Skeletal muscle cell (primary cell): Measurements from ENCODE around the gene GSTM3.

Source experiments
- DNase-seq: peaks from one replicate; pipeline ENCODE4 v3.0.0-alpha.2; 2010; ENCODE audit warnings: low read depth
- H3K4me3 ChIP-seq: 2 replicates; pipeline ENCODE4 v1.5.1; 2011; ENCODE audit warnings: low read depth, mild to moderate bottlenecking, control low read depth, low read length, moderate library complexity

GSTM3 gene

DNA sequence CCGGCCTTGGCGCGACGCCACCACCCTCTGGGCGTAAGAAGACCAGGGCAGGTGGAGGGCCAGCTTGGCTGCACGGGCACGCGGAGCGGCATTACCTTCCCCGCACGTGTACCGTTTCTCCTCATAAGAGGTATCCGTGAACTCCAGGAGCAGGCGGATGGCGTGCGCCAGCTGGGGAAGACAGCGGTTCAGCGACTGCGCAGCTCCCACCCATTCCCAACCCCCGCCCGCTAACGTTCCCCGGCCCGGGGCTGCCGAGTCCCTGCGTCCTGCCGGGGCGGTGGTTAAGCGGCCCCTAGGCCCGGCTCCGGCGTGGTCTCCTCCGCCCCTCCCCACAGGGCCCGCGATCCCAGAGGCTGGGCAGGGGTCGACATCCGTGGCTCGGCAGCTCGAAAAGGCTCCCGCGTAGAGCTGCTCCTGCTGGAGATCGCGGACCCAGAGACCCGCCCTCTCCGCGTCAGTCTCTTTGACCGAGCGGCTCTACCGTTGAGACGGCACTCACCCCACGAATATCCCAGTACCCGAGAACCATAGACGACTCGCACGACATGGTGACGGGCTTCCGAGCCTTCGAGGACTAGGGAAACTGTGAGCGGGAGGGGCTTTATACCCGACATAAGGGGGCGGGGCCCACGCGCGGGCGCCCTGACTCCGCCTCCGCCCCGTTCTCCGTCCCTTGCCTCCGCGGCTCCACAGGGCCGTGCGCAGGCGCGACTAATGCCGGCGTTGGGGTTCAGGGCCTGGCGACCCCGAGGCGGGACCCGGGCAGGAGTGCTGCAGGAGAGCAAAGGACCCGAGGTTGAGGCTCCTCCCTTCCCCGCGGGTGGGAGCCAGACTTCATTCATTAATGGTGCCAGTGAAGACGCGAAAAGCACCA, 862 bp downstream of the GSTM3 start:
- peak overlapping the region; percentile 69 for H3K4me3 ChIP-seq
- no peak for DNase-seq

DNA sequence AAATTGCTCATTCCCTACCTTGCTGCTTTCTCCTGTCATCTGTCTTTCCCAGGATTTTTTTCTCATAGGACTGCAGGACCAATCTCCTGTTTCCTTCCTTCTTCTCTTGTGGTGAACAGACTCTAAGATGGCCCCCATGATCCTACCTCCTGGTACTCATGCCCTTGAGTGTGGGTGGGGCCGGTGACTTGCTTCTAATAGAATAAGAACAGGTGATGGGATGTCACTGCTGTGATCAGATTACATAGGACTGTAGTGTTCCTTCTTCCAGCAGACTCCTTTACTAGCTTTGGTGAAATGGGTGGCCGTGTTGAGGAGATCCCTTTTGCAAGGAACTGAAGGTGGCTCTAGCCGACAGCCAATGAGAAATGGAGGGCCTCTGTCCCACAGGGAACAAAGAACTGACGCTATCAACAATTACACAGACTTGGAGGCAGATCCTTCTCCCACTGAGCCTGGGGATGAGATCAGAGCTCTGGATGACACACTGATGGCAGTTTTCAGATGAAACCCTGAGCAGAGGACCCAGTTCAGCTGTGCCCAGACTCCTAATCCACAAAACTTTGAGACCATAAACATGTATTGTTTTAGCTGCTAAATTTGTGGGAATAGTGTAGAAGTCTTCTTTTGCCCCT, 7.5 kb downstream of the GSTM3 start:
- no peak overlapping the region for H3K4me3 ChIP-seq
- no peak for DNase-seq

- DNase-seq, result no peak
- no peak overlapping the region for H3K4me3 ChIP-seq
These were observed 8.4 kb downstream of the GSTM3 start for GRCh38 chr1:109732390-109732881.

DNA sequence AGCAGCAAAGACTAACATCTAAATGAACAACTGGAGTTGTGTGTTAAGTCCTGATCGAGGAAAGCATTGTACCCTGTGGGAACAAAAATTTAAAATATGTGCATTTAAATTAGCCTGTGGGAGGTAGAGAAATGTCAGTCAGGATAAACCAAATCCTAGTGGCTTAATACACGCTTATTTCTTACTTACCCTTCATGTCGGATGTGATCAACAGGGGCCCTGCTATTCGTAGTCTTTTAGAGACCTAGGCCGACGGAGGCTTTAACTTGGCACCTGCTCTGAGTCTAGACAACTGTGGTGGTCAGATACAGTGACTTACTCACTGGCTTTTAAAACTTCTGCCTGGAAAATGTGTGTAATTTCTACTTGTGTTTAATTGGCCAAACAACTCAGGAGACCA, 10.2 kb downstream of the GSTM3 start:
- no peak for DNase-seq
- H3K4me3 ChIP-seq, result no peak overlapping the region

DNA sequence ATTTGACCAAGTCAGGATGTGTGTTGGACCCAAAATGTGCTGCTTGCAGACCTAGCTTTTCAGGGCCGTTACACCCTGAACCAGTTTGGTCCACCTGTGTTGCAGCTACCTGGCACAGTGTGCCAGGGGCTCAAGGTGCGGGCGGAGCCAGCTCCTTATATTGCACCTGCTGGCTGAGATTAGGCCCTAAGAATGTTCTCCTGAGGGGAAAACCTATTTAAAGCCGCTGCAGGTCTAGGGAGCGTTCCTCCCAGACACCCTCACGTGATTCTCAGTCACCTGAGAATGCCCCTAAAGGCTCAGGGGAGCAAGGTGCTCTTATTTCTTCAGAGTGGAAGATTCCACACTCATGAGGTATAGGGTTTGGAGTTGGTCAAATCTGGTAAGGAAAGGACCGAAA, 12.0 kb downstream of the GSTM3 start:
- no peak overlapping the region for H3K4me3 ChIP-seq
- DNase-seq, result no peak

DNA sequence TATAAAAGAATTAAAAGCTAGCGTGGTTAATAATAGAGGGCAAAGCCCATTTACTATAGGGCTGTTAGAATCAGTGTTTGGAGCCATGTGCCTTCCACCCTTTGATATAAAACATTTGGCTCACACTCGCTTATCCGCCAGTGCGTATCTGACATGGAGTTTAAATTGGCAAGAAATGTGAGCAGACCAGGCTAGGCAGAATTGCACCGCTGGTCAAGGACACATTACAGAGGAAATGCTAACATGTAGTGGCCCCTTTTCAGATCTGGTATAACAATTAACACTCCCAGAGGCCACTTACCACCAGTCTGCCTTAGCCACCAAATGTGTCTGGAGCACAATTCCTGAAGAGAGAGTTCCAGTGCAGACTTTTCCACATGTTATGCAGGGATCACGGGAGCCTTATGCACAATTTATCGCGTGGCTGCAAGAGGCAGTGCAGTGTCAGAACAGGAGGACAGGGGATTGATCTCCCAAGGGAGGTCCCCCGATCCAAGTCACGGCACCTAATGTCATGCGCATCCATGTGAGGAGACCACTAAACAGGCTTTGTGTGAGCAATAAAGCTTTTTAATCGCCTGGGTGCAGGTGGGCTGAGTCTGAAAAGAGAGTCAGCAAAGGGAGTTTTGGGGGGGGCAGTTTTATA, 14.0 kb downstream of the GSTM3 start:
- no peak overlapping the region for H3K4me3 ChIP-seq
- no peak for DNase-seq

- H3K4me3 ChIP-seq, result no peak overlapping the region
- DNase-seq, result no peak
These were observed 14.8 kb downstream of the GSTM3 start for GRCh38 chr1:109726007-109726406.

DNA sequence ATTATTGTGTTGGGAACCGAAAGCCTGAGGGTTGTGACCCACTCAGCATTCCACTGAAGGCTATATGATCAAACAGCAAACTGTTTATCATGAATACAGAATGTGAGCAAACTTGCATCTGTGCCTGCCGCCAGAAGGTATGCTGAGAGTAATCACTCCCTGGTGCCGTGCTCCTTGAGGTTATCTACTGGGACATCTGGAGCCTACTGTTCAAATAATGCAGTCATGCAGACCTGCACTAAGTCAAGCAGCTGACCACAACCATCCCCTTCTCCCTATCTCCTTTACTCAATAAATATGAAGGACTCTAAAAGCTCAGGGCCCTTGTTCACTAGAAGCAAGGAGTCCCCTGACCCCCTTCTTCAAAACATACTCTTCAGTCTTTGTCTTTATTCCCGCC, 15.3 kb downstream of the GSTM3 start:
- no peak for DNase-seq
- H3K4me3 ChIP-seq, result no peak overlapping the region

DNA sequence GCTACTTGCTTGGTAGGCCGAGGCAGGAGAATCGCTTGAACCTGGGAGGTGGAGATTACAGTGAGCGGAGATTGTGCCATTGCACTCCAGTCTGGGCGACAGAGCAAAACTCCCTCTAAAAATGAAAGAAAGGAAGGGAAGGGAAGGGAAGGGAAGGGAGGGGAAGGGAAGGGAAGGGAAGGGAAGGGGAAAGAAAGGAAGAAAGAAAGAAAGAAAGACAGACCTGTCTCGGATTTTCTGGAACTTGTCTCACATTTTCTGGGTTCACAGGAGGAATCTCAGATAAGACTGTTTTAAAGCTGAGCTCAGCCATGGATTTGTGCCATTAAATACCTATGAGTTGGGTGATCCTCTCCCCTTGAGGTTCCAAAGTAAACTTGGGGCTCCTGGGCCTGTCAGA, 15.9 kb downstream of the GSTM3 start:
- no peak for DNase-seq
- no peak overlapping the region for H3K4me3 ChIP-seq

DNA sequence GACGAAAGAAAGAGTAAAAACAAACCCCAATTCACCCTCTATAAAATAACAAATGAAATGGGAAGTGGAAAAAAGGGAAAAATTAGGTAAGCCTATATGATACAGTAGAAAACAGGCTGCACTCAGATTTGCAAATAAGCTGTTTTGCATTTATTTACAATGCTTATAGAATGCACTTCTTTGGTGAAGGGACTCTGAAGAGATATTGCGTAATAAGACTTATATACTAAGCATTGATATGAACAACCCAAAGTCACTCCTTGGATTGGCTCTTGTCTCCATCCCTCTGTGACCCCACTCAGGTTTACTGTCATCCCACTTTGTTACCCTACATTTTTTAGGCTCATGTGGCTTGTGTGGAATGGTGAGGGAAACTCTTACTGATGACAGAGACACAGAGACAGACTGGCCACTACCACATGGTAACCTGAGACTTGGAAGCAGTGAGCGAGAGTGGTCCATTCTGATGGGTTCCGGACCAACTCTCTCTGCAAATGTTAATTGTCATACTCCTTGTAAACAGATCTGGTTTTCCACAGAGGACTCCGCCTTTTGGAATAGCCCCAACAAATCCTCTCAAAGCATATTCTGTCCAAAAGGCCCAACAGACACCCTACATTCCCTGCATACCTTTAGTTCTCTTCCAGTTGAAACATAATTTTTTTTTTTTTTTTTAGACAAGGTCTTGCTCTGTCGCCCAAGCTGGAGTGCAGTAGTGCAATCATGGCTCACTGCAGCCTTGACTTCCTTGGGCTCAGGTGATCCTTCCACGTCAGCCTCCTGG, 17.7 kb downstream of the GSTM3 start:
- no peak for DNase-seq
- H3K4me3 ChIP-seq, result no peak overlapping the region

GRCh38 chr1:109721971-109722370, 18.9 kb downstream of the GSTM3 start:
- no peak for DNase-seq

DNA sequence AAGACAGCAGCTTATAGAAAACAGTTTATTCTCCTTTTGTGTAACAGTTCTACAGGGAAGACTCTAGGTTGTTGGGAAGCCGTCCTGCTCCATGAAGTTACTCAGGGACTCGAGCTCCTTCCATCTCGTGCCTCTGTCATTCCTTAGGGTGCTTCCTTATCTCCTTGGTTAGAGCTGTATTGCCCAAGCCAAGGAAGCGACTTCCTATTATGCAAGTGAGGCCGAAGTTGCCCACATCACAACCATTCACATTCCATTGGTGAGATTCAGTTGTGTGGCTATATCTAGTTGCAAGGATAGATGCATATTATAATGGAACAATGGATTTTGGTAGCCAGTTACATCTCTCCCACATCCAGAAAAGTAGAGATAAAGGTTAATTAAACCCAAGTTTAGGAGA, 19.8 kb downstream of the GSTM3 start:
- no peak overlapping the region for H3K4me3 ChIP-seq

More at GRCh38 chr1:109721971-109722370, 18.9 kb downstream of the GSTM3 start:
- no peak overlapping the region for H3K4me3 ChIP-seq

DNA sequence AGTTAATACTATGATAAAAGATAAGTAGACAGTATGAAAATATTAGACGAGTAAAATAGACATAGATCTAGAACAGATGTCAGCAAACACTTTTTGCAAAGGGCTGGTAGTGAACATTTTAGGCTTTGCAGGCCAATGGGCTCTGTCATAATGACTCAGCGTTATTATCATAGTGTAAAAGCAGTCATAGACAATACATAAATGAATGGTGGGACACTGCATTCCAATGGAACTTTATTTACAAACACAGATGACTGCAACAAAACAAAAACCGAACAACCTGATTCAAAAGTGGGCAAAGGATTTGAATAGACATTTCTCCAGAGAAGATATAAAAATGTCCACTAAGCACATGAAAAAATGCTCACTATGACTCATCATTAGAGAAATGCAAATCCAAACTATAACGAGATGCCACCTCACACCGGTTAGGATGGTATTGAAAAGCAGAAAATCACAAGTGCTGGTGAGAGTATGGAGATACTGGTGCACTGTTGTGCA, 21.5 kb downstream of the GSTM3 start:
- DNase-seq, result no peak
- no peak overlapping the region for H3K4me3 ChIP-seq

More for the DNA sequence above, 19.8 kb downstream of the GSTM3 start:
- DNase-seq, result no peak

GRCh38 chr1:109718495-109718894, 22.3 kb downstream of the GSTM3 start:
- DNase-seq, result no peak
- H3K4me3 ChIP-seq, result no peak overlapping the region

- DNase-seq, result no peak
- no peak overlapping the region for H3K4me3 ChIP-seq
These were observed 23.1 kb downstream of the GSTM3 start for GRCh38 chr1:109717729-109718128.

DNA sequence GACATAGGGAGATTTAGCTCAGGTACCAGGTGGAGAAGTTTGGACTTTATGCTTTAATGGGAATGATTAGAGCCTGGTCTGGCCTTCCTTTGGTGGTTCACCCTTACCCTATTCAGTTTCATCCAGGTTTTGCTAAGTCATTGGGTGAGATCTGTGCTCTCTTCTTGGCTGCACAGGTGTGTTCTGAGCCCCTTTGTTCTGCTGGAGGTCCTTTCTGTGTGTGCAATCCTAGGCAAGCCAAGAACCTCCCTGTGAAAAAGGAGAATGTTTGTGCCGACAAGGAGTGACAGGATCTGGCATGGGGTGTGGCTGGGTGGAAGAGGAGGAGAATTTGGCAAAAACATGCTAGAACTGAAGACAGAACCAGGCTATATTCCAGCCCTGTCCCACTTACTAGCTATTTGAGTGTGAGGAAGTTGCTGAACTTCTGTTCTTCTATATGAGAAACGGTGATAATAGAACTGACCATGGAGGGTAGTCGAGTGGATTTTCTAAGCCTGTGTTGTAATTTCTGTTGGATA, 24.2 kb downstream of the GSTM3 start:
- no peak for DNase-seq
- no peak overlapping the region for H3K4me3 ChIP-seq

- no peak overlapping the region for H3K4me3 ChIP-seq
- DNase-seq, result no peak
These were observed 24.7 kb downstream of the GSTM3 start for GRCh38 chr1:109716121-109716520.

DNA sequence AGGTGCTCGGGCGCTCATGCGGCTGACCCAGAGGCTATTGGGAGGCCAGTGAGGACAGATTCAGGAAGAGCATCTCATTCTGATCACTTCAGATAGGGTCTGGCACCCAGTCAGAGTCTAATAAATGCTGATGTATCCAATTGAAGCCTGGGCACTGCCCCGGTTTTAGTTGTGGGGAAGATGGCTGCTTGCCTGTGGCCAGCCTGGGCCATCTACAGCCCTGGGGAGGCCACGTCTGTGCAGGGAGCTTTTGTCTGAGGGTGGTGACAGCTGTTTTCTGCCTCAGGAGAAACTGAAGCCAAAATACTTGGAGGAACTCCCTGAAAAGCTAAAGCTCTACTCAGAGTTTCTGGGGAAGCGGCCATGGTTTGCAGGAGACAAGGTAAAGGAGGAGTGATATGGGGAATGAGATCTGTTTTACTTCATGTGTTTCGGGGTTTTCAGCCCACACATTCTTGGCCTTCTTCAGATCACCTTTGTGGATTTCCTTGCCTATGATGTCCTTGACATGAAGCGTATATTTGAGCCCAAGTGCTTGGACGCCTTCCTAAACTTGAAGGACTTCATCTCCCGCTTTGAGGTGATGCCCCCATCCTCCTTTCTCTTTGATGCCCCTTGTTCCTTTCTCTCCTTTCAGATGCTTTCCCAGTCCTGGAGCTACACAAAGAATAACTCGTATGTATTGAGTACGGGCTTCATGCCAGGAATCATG, 26.0 kb downstream of the GSTM3 start:
- H3K4me3 ChIP-seq, result no peak overlapping the region
- DNase-seq, result no peak

DNA sequence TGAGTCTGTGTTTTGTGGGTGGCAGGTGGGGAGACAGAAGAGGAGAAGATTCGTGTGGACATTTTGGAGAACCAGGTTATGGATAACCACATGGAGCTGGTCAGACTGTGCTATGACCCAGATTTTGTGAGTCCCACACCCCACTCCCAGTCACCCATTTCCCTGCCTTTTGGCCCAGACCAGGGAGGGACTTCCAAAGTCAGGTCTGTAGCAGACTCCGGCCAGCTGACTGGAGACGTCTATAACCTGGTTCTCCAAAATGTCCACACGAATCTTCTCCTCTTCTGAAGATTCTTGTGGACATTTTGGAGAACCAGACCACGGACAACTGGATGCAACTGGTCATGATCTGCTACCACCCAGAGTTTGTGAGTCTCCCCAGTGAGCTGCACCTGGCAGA, 27.2 kb downstream of the GSTM3 start:
- no peak overlapping the region for H3K4me3 ChIP-seq
- DNase-seq, result no peak
